HFF-Myc (cell line): ENCODE data around the gene CENPT.

ENCODE experiments used
- DNase-seq: peaks from one replicate; pipeline ENCODE4 v3.0.0-alpha.2; 2011; ENCODE audit warnings: low read depth; ENCODE audit errors: extremely low read depth
- H3K4me3 ChIP-seq: replicated peaks from 2 replicates; pipeline ENCODE4 v1.5.1; 2011; ENCODE audit warnings: low read depth, mild to moderate bottlenecking, control low read depth, low read length
- CTCF ChIP-seq: IDR thresholded peaks from 2 replicates; pipeline ENCODE4 v1.5.1; 2012; ENCODE audit warnings: mild to moderate bottlenecking, low read depth, low read length, control low read depth; ENCODE audit errors: missing control alignments

Gene CENPT

GRCh38 chr16:67783353-67783725 lies 64.2 kb downstream of the CENPT start:
- H3K4me3 ChIP-seq, result no peak overlapping the region
- DNase-seq, result no peak
- no peak for TF ChIP-seq CTCF

- no peak for DNase-seq
- no peak overlapping the region for H3K4me3 ChIP-seq
- no peak for TF ChIP-seq CTCF
These were observed 64.7 kb downstream of the CENPT start for GRCh38 chr16:67782567-67783352.

GRCh38 chr16:67781565-67781921 lies 66.0 kb downstream of the CENPT start:
- TF ChIP-seq CTCF, result no peak
- no peak for DNase-seq
- no peak overlapping the region for H3K4me3 ChIP-seq

- no peak overlapping the region for H3K4me3 ChIP-seq
- no peak for TF ChIP-seq CTCF
- no peak for DNase-seq
These were observed 66.5 kb downstream of the CENPT start for GRCh38 chr16:67780847-67781564.

- no peak for TF ChIP-seq CTCF
- no peak overlapping the region for H3K4me3 ChIP-seq
These were observed 68.1 kb downstream of the CENPT start for GRCh38 chr16:67779256-67780014.

More at GRCh38 chr16:67779256-67780014, 68.1 kb downstream of the CENPT start:
- no peak for DNase-seq
